Left lung (tissue), 10 donors: ENCODE results near the gene EHD3. TPM values are rescaled to one million over a fixed set of nuclear protein-coding genes. Genes with fewer than 3 reads are reported as not detected.
A peak's percentile ranks its signal among the peaks of the same experiment; 100 is the strongest.

ENCODE experiments used
- ATAC-seq: fragments of 200-7000 bp; cut with Tn5 transposase; one replicate; pipeline ENCODE4 v1.9.1; 2020; ENCODE audit warnings: moderate library complexity
- DNase-seq, 4 donors: peaks; one replicate each; pipeline ENCODE4 v3.0.0-alpha.2; 2013 to 2020
- H3K27ac ChIP-seq, 2 donors: fragments of 200-600 bp; sonication (generic) in 1 of 2; one replicate each; pipeline versions ENCODE4 v1.5.0 to v1.8.0; 2020 to 2021
- H3K27me3 ChIP-seq, 2 donors: fragments of 200-600 bp; sonication (generic) in 1 of 2; one replicate each; pipeline versions ENCODE4 v1.5.0 to v1.8.0; 2020 to 2021
- H3K36me3 ChIP-seq, 2 donors: fragments of 200-600 bp; sonication (generic) in 1 of 2; one replicate each; pipeline versions ENCODE4 v1.5.0 to v1.8.0; 2020 to 2021
- H3K4me1 ChIP-seq, 2 donors: fragments of 200-600 bp; one replicate each; pipeline ENCODE4 v1.8.0; 2021
- H3K4me3 ChIP-seq, 2 donors: fragments of 200-600 bp; sonication (generic) in 1 of 2; one replicate each; pipeline versions ENCODE4 v1.5.0 to v1.8.0; 2020 to 2021; ENCODE audit warnings: mild to moderate bottlenecking in 1 of 2
- H3K9me3 ChIP-seq, 2 donors: fragments of 200-600 bp; sonication (generic) in 1 of 2; one replicate each; pipeline versions ENCODE4 v1.5.0 to v1.8.0; 2020 to 2021
- CTCF ChIP-seq, 2 donors: fragments of 200-600 bp; sonication (generic) in 1 of 2; IDR thresholded peaks; one replicate each; pipeline versions ENCODE4 v1.5.0 to v1.8.0; 2021; ENCODE audit warnings: antibody characterized with exemption in 2 of 2
- intact Hi-C, 2 donors: fragments of 100-400 bp; cut with DNase I; formaldehyde crosslinking; loops; one replicate each; pipeline versions ENCODE4 v1.11.2 to v1.14.2; 2022
- polyA plus RNA-seq, 6 donors: library from polyadenylated mRNA; unstranded; fragments of 120-200 nt; gene quantifications; one replicate each; pipeline ENCODE4 v1.2.1, GENCODE V29; 2013; ENCODE audit not compliant: insufficient read length in 6 of 6
- total RNA-seq, 2 donors: library from RNA; stranded (reverse); fragmentation: NEBNext Ultra II Directional; extraction: Animal tissue kit (Norgen Biotek cat#: 25700); gene quantifications; one replicate each; pipeline ENCODE4 v1.2.1, GENCODE V29; 2021
- donor health status: DM: no; HTN: yes; CAD: no.
- donor health status: DM: no; HTN: no; CAD: no.

Gene EHD3
- total and polyA plus RNA-seq, 8 donors = 6.8 to 12.1 (median 8.9) TPM

GRCh38 chr2:31202041-31202440, 31.9 kb upstream of the EHD3 start:
- intact Hi-C loops = no loop called here
- no peak overlapping the region for H3K4me3 ChIP-seq
- H3K9me3 ChIP-seq = no peaks in the 10 kb centered on the region
- ATAC-seq = no peak
- no peak for TF ChIP-seq CTCF (IDR thresholded peaks at IDR 0.05)
- H3K27me3 ChIP-seq = no peaks in the 10 kb centered on the region
- H3K4me1 ChIP-seq = no peaks in the 10 kb centered on the region
- peak in 2 of 4 donors; percentile 15 to 43 for DNase-seq
- H3K36me3 ChIP-seq = no peaks in the 10 kb centered on the region
- no peak overlapping the region for H3K27ac ChIP-seq

GRCh38 chr2:31202833-31203232, 31.1 kb upstream of the EHD3 start:
- Histone ChIP-seq H3K4me3 (no peak overlapping the region), H3K4me1 (no peaks in the 10 kb centered on the region), H3K9me3 (no peaks in the 10 kb centered on the region), H3K36me3 (no peaks in the 10 kb centered on the region), H3K27ac (no peak overlapping the region), H3K27me3 (no peaks in the 10 kb centered on the region)
- DNase-seq (no peak), ATAC-seq (no peak)
- TF ChIP-seq CTCF (IDR thresholded peaks at IDR 0.05) = no peak
- intact Hi-C loops = no loop called here

GRCh38 chr2:31203916-31204315, 30.0 kb upstream of the EHD3 start:
- Histone ChIP-seq H3K4me3 (no peak overlapping the region), H3K4me1 (no peaks in the 10 kb centered on the region), H3K27me3 (no peaks in the 10 kb centered on the region), H3K36me3 (no peaks in the 10 kb centered on the region), H3K9me3 (no peaks in the 10 kb centered on the region), H3K27ac (no peak overlapping the region)
- ATAC-seq = no peak
- no peak for DNase-seq
- intact Hi-C loops = no loop called here
- TF ChIP-seq CTCF (IDR thresholded peaks at IDR 0.05) = no peak

- Histone ChIP-seq H3K27ac (no peak overlapping the region), H3K4me1 (no peaks in the 10 kb centered on the region), H3K9me3 (no peaks in the 10 kb centered on the region), H3K4me3 (no peak overlapping the region), H3K27me3 (no peaks in the 10 kb centered on the region), H3K36me3 (no peaks in the 10 kb centered on the region)
- ATAC-seq (no peak), DNase-seq (no peak)
- intact Hi-C loops = no loop called here
- TF ChIP-seq CTCF (IDR thresholded peaks at IDR 0.05) = no peak
Observed at GRCh38 chr2:31204783-31205182, 29.2 kb upstream of the EHD3 start.

- DNase-seq = no peak
- ATAC-seq = no peak
- Histone ChIP-seq H3K27me3 (no peaks in the 10 kb centered on the region), H3K27ac (no peak overlapping the region), H3K4me1 (no peaks in the 10 kb centered on the region), H3K9me3 (no peaks in the 10 kb centered on the region), H3K4me3 (no peak overlapping the region), H3K36me3 (no peaks in the 10 kb centered on the region)
- intact Hi-C loops = no loop called here
- no peak for TF ChIP-seq CTCF (IDR thresholded peaks at IDR 0.05)
Observed at GRCh38 chr2:31205186-31205585, 28.8 kb upstream of the EHD3 start.
